B cell (primary cell): Measurements from ENCODE around the gene TUBA4A.

Experiments
- CTCF ChIP-seq: fragments of 200-600 bp; IDR thresholded peaks from one replicate; pipeline ENCODE4 v1.8.0; 2022; ENCODE audit warnings: antibody characterized with exemption, mild to moderate bottlenecking
- EZH2 ChIP-seq: IDR thresholded peaks from 2 replicates; pipeline ENCODE4 v1.6.1; 2012; ENCODE audit warnings: borderline replicate concordance, low read depth, mild to moderate bottlenecking, moderate library complexity, low read length; ENCODE audit not compliant: insufficient read depth, poor library complexity, severe bottlenecking

DNA sequence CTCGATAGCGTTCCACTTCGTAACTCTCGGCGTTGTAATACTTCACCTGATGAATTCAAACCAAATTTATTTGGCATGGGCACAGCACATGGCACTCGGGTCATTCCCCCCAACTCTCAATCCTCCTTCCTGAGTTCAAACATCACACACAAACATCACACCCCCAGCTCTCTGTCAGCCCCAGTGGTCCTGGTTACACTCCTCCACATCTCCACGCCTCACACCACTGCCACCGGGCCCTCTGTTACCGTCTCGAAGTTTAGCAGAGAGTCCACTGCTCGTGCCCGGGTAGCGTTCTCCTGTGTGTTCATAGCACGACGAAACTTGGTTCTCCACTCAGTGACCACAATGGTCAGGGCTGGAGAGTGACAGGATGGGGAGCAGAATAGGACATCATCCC is 39.6 kb downstream of the TUBA4A start:
- TF ChIP-seq CTCF (no peak), EZH2 (no peak)
